K562 (cell line): ENCODE results near the gene NAA15. TPM values are rescaled to one million over a fixed set of nuclear protein-coding genes. Genes with fewer than 3 reads are reported as not detected.
"Not testable (repeated sequence)": the region's sequence is repeated elsewhere in the genome, so short reads cannot be mapped to it uniquely, and the experiment has no call there.

Source experiments
- ATAC-seq: fragments of 200-7000 bp; cut with Tn5 transposase; 3 replicates; pipeline ENCODE4 v1.9.1; 2020; ENCODE audit warnings: moderate library complexity
- BruUV-seq: library from RNA; stranded (reverse); fragments of 400-500 nt; replicated peaks from 2 replicates; lab custom pipeline; 2021; lab: Mats Ljungman, UMichigan
- CTCF ChIA-PET: fragments of 300-600 bp; formaldehyde crosslinking; extraction: SDS; loops from one replicate; lab custom pipeline; 2021; ENCODE audit warnings: low intra/inter-chr PET ratio; lab: Yijun Ruan, JAX
- POLR2A ChIA-PET: fragments of 300-600, 350-650 bp; sonication (Branson Sonifier 250); formaldehyde crosslinking; extraction: SDS; loops from one replicate; lab custom pipeline; 2021; ENCODE audit warnings: antibody characterized with exemption, inconsistent platforms; lab: Yijun Ruan, JAX
- DNase-seq, 4 experiments: peaks; one replicate each; pipeline versions ENCODE4 v3.0.0 to v3.0.0-alpha.2; 2011 to 2018; ENCODE audit warnings: low spot score in 3 of 4, mixed read lengths in 3 of 4; ENCODE audit errors: extremely low read depth in 1 of 4
- FAIRE-seq: peaks from 2 replicates; lab custom pipeline; 2011; peaks lifted over from hg19 to GRCh38; lab: Jason Lieb, UNC
- H2AFZ ChIP-seq: 2 replicates; pipeline ENCODE4 v1.6.0; 2011; ENCODE audit warnings: low read depth, low read length, control low read depth, inconsistent platforms
- H3K27ac ChIP-seq: fragments of 200-600 bp; 3 replicates; pipeline ENCODE4 v1.8.0; 2011; ENCODE audit warnings: low read depth, mild to moderate bottlenecking, control low read depth, inconsistent platforms, low read length, moderate library complexity, mixed read lengths; ENCODE audit errors: extremely low read depth
- H3K27me3 ChIP-seq, 2 experiments: fragments of 300-600 bp in 1 of 2; 2 replicates in 1 of 2; 3 replicates in 1 of 2; pipeline versions ENCODE4 v1.6.0 to v1.8.0; 2011; ENCODE audit warnings: inconsistent platforms in 2 of 2, low read length in 2 of 2, mild to moderate bottlenecking in 1 of 2, mixed read lengths in 1 of 2, moderate library complexity in 1 of 2; ENCODE audit not compliant: control insufficient read depth in 2 of 2, insufficient read depth in 2 of 2
- H3K36me3 ChIP-seq: fragments of 300-600 bp; 3 replicates; pipeline ENCODE4 v1.8.0; 2011; ENCODE audit warnings: mild to moderate bottlenecking, low read length, inconsistent platforms; ENCODE audit not compliant: control insufficient read depth, insufficient read depth
- H3K4me1 ChIP-seq, 2 experiments: fragments of 200-600 bp in 1 of 2; replicated peaks in 1 of 2; 2 replicates in 1 of 2; 3 replicates in 1 of 2; pipeline versions ENCODE4 v1.5.1 to v1.8.0; 2011; ENCODE audit warnings: inconsistent platforms in 2 of 2, low read length in 2 of 2, mild to moderate bottlenecking in 1 of 2, mixed read lengths in 1 of 2, moderate library complexity in 1 of 2; ENCODE audit not compliant: control insufficient read depth in 2 of 2, insufficient read depth in 2 of 2
- H3K4me2 ChIP-seq: 2 replicates; pipeline ENCODE4 v1.6.1; 2011; ENCODE audit warnings: low read length, control low read depth, inconsistent platforms, mixed read lengths; ENCODE audit not compliant: insufficient read depth
- H3K4me3 ChIP-seq: fragments of 200-600 bp; sonication (generic), shearing (Covaris generic); 2 replicates; pipeline ENCODE4 v1.5.1; 2016; ENCODE audit warnings: control low read depth, inconsistent platforms
- H3K79me2 ChIP-seq: fragments of 200-600 bp; 3 replicates; pipeline ENCODE4 v1.8.0; 2011; ENCODE audit warnings: low read length, inconsistent platforms; ENCODE audit not compliant: control insufficient read depth, insufficient read depth
- H3K9ac ChIP-seq, 2 experiments: 2 replicates each; pipeline versions ENCODE4 v1.6.0 to v1.6.1; 2011; ENCODE audit warnings: low read depth in 2 of 2, low read length in 2 of 2, control low read depth in 1 of 2, inconsistent platforms in 1 of 2, mild to moderate bottlenecking in 1 of 2, mixed read lengths in 1 of 2; ENCODE audit not compliant: insufficient read depth in 1 of 2
- H3K9me1 ChIP-seq: one replicate; pipeline ENCODE4 v1.6.0; 2011; ENCODE audit warnings: inconsistent platforms, mild to moderate bottlenecking, low read length, moderate library complexity; ENCODE audit not compliant: control insufficient read depth, insufficient read depth
- H3K9me3 ChIP-seq: replicated peaks from 2 replicates; pipeline ENCODE4 v1.5.1; 2011; ENCODE audit warnings: low read depth, low read length, inconsistent platforms; ENCODE audit not compliant: control insufficient read depth, insufficient read depth
- H4K20me1 ChIP-seq: replicated peaks from 2 replicates; pipeline ENCODE4 v1.6.1; 2011; ENCODE audit warnings: low read length, inconsistent platforms, mixed read lengths; ENCODE audit not compliant: control insufficient read depth, insufficient read depth
- ARID1B ChIP-seq: fragments of 450-650 bp; IDR thresholded peaks from 2 replicates; pipeline ENCODE4 v1.6.1; 2016; ENCODE audit warnings: antibody characterized with exemption, mild to moderate bottlenecking, inconsistent platforms
- FOXM1 ChIP-seq, 2 experiments: fragments of 450-650 bp in 1 of 2; sonication (generic) in 1 of 2; formaldehyde crosslinking in 1 of 2; IDR thresholded peaks; 2 replicates each; pipeline versions ENCODE4 v1.6.1 to v1.9.0; 2017 to 2022; ENCODE audit warnings: low read depth in 2 of 2, mild to moderate bottlenecking in 2 of 2, missing genetic modification reagents in 1 of 2, moderate library complexity in 1 of 2
- SMAD2 ChIP-seq: fragments of 150-350 bp; IDR thresholded peaks from 2 replicates; pipeline ENCODE4 v1.6.1; 2014; ENCODE audit warnings: low read depth, mild to moderate bottlenecking, low read length
- SMARCE1 ChIP-seq: fragments of 450-650 bp; IDR thresholded peaks from 2 replicates; pipeline ENCODE4 v1.7.1; 2016; ENCODE audit warnings: mild to moderate bottlenecking
- ZNF79 ChIP-seq: fragments of 250-450 bp; sonication (Bioruptor Pico); IDR thresholded peaks from 2 replicates; pipeline ENCODE4 v1.4.0; 2020; ENCODE audit warnings: low read depth, mild to moderate bottlenecking, moderate library complexity
- WGBS: fragments of 100-300 bp; shearing (Covaris generic); methylation state at CpG from one replicate; pipeline ENCODE4 v1.1.6; 2016; ENCODE audit warnings: low coverage, mixed read lengths; ENCODE audit not compliant: insufficient coverage; ENCODE audit errors: missing lambda C conversion rate; 5-methylcytosine and 5-hydroxymethylcytosine counted together
- in situ Hi-C: fragments of 300-500 bp; cut with MboI; formaldehyde crosslinking; loops from 4 replicates; pipeline ENCODE4 v1.15.0; 2018; ENCODE audit warnings: inconsistent platforms, mixed read lengths
- intact Hi-C: fragments of 100-400 bp; cut with micrococcal nuclease; formaldehyde crosslinking; loops from 2 replicates; pipeline ENCODE4 v1.14.2; 2022
- polyA plus RNA-seq, 8 experiments: library from polyadenylated mRNA; depleted of rRNA in 4 of 8; stranded (reverse) in 5 of 8; unstranded in 3 of 8; fragments of >200 nt; fragmentation: Nextera tagmentation in 2 of 8; fragmentation: Illumina TruSeq in 1 of 8; extraction: Ambion mirVana in 2 of 8; extraction: Trizol in 1 of 8; gene quantifications; 2 replicates each; pipeline versions ENCODE4 v1.2.1 to v1.2.3, GENCODE V29; 2011 to 2014; ENCODE audit warnings: inconsistent platforms in 1 of 8, missing spikeins in 1 of 8
- total RNA-seq, 7 experiments: library from RNA; depleted of rRNA in 6 of 7; stranded (reverse); fragments of >200 nt in 6 of 7; fragmentation: Illumina TruSeq in 2 of 7; extraction: Trizol in 2 of 7; gene quantifications; 2 replicates each; pipeline versions ENCODE4 v1.2.1 to v1.2.3, GENCODE V29; 2011 to 2021; ENCODE audit warnings: low replicate concordance in 1 of 7
- TF ChIP-seq, protein P1 (sequence below), 2 experiments: fragments of 450-650 bp; IDR thresholded peaks; 2 replicates each; pipeline ENCODE4 v1.6.1; 2016

The NAA15 gene
- total and polyA plus RNA-seq, 9 of the 15 experiments (the other 6 are each of a cell fraction or from before 2014, with no cell fraction given): 37.8 to 117 (median 63.2) TPM

GRCh38 chr4:139312552-139313332, 11.4 kb downstream of the NAA15 start (continued):
- TF ChIP-seq FOXM1 (IDR thresholded peaks at IDR 0.05; ENCODE audit: low read depth) (peak; percentile 70; the same call in 1 of the 2 replicates), FOXM1 (CRISPR knock-in tag; IDR thresholded peaks at IDR 0.05; ENCODE audit: low read depth) (no peak), ZNF79 (CRISPR knock-in tag) (no peak), SMARCE1 (peak; percentile 48; the same call in 1 of the 2 replicates), ARID1B (0 out of 2 replicates have a peak, but pooled peaks have one; percentile 8), SMAD2 (no peak)

GRCh38 chr4:139313414-139313813, 12.1 kb downstream of the NAA15 start:
- 98% methylated on average over 7 of the region's 10 CpGs for WGBS
- H2AFZ ChIP-seq, POLR2A ChIA-PET, H4K20me1 ChIP-seq, H3K9me3 ChIP-seq, H3K27ac ChIP-seq, FAIRE-seq, DNase-seq, H3K27me3 ChIP-seq, BruUV-seq, intact Hi-C loops, in situ Hi-C loops, CTCF ChIA-PET, H3K9me1 ChIP-seq, H3K4me3 ChIP-seq, H3K9ac ChIP-seq, H3K4me2 ChIP-seq, ATAC-seq: not testable (repeated sequence)
- TF ChIP-seq, protein P1, sequence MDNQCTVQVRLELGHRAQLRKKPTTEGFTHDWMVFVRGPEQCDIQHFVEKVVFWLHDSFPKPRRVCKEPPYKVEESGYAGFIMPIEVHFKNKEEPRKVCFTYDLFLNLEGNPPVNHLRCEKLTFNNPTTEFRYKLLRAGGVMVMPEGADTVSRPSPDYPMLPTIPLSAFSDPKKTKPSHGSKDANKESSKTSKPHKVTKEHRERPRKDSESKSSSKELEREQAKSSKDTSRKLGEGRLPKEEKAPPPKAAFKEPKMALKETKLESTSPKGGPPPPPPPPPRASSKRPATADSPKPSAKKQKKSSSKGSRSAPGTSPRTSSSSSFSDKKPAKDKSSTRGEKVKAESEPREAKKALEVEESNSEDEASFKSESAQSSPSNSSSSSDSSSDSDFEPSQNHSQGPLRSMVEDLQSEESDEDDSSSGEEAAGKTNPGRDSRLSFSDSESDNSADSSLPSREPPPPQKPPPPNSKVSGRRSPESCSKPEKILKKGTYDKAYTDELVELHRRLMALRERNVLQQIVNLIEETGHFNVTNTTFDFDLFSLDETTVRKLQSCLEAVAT (IDR thresholded peaks at IDR 0.05): peak in 1 of 2 experiments; percentile 61; a peak in 1 of 4 replicates
- peaks cover 99% of the 10 kb centered on the region for H3K79me2 ChIP-seq
- peaks cover 42% of the 10 kb centered on the region for H3K36me3 ChIP-seq
- peaks cover 11 to 17% of the 10 kb centered on the region in 2 experiments; a peak in 4 of 5 replicates for H3K4me1 ChIP-seq
